Activated T-cell treated with anti-CD3 and anti-CD28 coated beads, Interleukin-2, amount 50 U/mL, for 4 hours (primary cell): ENCODE measurements around the gene RFTN1. TPM values are rescaled to one million over a fixed set of nuclear protein-coding genes. Genes with fewer than 3 reads are reported as not detected.

Source experiments
- ATAC-seq, 2 donors: fragments of 200-7000 bp; cut with Tn5 transposase; one replicate each; pipeline ENCODE4 v1.10.0; 2021
- DNase-seq: peaks from one replicate; pipeline ENCODE4 v3.0.0-alpha.2; 2020
- H3K27me3 Mint-ChIP-seq: one replicate; pipeline ENCODE4 v1.8.0; 2021; ENCODE audit warnings: low read depth, mixed read lengths
- H3K36me3 Mint-ChIP-seq: one replicate; pipeline ENCODE4 v1.8.0; 2022; ENCODE audit warnings: mixed read lengths; ENCODE audit not compliant: insufficient read depth
- H3K4me1 Mint-ChIP-seq: one replicate; pipeline ENCODE4 v1.8.0; 2021; ENCODE audit warnings: low read depth, mixed read lengths
- H3K4me3 Mint-ChIP-seq: one replicate; pipeline ENCODE4 v1.8.0; 2021; ENCODE audit warnings: mild to moderate bottlenecking, moderate library complexity, mixed read lengths
- H3K9me3 Mint-ChIP-seq: one replicate; pipeline ENCODE4 v1.8.0; 2021; ENCODE audit warnings: mixed read lengths
- total RNA-seq, 3 donors: library from RNA; stranded (reverse); gene quantifications; one replicate each; pipeline ENCODE4 v1.2.1, GENCODE V29; 2021

Gene RFTN1
- total RNA-seq, 3 donors from 2014 or later, result 52.9 to 72.4 (median 69.6) TPM

DNA sequence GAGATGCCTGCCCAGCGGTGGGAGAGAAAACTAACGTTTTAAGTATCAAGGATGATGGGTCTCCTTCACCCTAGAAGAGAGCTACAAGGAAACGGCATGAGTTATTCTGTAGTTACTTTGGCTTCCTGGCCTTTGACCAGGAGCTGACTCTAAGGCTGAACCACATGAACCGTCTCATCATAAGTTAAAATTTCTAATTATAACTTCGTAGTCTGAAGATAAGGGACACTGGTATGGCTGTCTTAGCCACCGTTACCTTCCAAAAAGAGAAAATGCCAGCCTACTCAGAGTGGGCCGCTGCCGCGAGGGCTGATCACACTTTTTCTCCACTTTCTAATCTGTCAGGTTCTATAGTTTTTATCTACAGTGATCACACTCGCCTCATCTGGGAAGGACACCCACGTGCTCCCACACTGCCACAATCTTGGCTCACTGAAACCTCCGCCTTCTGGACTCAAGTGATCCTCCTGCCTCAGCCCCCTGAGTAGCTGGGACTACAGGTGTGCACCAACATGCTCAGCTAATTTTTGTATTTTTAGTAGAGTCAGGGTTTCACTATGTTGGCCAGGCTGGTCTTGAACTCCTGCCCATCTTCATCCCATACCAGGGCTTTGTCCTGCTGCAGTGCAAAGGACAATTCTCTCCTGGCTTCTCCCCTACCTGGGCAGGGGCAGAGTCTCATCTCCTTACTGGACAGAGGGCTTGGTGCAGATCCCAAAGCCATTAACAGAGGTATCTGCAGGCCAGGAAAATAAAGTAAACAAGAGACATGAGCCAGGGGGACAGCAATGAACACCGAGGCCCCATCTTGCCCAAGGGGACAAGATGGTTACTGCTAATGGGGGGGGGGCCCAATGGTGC is 73.4 kb downstream of the RFTN1 start:
- ATAC-seq, result no peak
- H3K36me3 Mint-ChIP-seq, result peaks cover 19% of the 10 kb centered on the region

DNA sequence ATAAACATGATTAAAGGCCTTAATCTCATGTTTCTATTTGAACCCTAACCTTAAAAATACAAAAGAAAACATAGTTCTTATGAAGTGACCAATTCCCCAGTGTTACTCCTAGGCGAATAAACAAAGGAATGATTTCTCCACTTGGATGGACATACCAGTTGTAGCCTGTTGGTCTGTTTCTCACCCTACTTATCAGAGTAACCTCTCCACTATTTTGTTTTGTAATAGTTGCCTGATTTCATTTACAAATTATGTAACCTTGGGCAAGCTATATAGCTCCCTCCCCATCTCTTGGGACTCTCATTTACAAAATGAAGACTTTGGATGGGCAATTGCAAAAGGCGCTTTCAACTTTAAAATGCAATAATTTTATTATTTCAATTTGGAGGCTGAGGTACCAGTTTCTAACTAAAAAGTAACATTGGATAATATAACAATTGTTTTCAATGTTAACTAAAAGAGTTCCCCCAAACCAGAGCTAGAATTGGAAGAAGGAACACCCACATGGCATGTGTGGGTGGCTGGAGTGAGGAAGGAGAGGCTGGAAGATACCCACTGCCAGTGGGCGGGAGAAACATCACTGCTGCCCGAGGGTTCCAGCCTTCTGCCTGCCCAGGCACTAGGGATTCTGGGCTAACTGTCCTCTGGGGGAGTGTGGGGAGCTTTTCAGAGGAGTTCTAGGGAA is 74.2 kb downstream of the RFTN1 start:
- Mint-ChIP-seq H3K9me3 (peaks cover 7% of the 10 kb centered on the region), H3K4me1 (peaks cover 25% of the 10 kb centered on the region), H3K27me3 (no peaks in the 10 kb centered on the region), H3K36me3 (peaks cover 12% of the 10 kb centered on the region), H3K4me3 (no peak overlapping the region)
- ATAC-seq, result no peak
- no peak for DNase-seq

More for the DNA sequence above, 73.4 kb downstream of the RFTN1 start:
- Mint-ChIP-seq H3K27me3 (no peaks in the 10 kb centered on the region), H3K4me3 (no peak overlapping the region), H3K4me1 (peaks cover 25% of the 10 kb centered on the region), H3K9me3 (peaks cover 7% of the 10 kb centered on the region)
- no peak for DNase-seq

DNA sequence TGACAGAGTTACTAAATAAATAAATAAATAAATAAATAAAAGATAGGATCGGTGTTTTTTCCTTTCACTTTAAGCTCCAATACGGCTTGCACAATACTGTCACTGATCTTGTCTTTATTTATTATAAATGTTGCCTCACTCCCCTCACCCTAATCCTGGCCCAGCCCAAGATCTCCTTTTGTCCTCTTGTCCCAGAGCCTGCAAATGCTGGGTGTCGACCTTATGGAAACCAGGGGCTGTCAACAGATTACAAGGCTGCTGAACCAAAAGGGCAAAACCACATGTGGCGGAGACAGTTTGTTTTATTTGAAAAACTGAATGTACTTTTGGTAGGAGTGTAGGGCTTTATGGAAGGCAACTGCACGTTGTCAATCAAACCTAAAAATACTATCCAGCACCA is 75.9 kb downstream of the RFTN1 start:
- ATAC-seq (no peak), DNase-seq (no peak)
- Mint-ChIP-seq H3K4me1 (peaks cover 20% of the 10 kb centered on the region), H3K36me3 (peaks cover 8% of the 10 kb centered on the region), H3K4me3 (no peak overlapping the region), H3K27me3 (no peaks in the 10 kb centered on the region), H3K9me3 (no peaks in the 10 kb centered on the region)

DNA sequence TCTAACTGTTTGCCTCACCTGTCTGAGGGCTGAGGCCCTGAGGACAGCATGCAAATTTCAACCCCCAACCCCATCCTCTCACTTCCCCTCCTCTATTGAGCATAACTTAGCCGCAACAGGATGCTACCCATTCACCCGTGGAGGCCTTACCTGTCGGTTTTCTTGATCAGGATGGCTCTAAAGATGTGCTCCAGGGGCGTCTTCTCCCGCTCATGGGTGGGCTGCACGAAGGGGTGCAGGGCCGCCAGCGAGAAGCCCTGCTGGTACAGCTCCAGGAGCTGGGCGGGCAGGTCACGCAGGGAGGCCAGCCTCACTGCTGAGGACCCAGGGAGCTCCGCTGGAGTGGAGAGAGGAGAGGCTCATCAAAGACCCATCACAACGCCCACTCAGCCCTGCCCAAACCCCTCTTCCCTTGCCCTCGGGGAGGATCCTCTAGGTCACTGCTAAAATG is 79.8 kb downstream of the RFTN1 start:
- Mint-ChIP-seq H3K4me3 (no peak overlapping the region), H3K9me3 (no peaks in the 10 kb centered on the region), H3K36me3 (peaks cover 23% of the 10 kb centered on the region), H3K4me1 (peaks cover 10% of the 10 kb centered on the region), H3K27me3 (no peaks in the 10 kb centered on the region)
- DNase-seq, result no peak
- ATAC-seq, result no peak

DNA sequence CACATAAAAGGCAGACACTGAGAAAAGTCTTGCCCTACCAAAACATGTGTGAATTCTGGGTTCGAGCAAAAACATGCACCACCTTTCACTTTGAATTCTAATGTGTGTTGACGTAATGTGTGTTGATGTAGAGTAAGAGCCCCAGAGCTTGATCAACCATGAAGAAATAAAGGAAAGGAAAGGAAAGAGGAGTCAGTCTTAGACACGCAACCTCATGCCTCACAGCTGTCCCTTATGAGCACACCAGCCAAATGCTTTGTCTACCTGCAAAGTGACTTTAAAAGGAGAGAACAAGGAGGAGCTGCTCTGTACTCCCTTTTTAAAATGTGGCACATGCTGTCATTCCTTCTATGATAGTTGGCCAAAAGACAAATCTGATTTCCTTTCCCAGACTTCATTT is 80.8 kb downstream of the RFTN1 start:
- ATAC-seq (no peak), DNase-seq (no peak)
- H3K27me3 Mint-ChIP-seq, result no peaks in the 10 kb centered on the region
- no peak overlapping the region for H3K4me3 Mint-ChIP-seq
- H3K9me3 Mint-ChIP-seq, result no peaks in the 10 kb centered on the region
- peaks cover 11% of the 10 kb centered on the region for H3K4me1 Mint-ChIP-seq
- H3K36me3 Mint-ChIP-seq, result peaks cover 24% of the 10 kb centered on the region

DNA sequence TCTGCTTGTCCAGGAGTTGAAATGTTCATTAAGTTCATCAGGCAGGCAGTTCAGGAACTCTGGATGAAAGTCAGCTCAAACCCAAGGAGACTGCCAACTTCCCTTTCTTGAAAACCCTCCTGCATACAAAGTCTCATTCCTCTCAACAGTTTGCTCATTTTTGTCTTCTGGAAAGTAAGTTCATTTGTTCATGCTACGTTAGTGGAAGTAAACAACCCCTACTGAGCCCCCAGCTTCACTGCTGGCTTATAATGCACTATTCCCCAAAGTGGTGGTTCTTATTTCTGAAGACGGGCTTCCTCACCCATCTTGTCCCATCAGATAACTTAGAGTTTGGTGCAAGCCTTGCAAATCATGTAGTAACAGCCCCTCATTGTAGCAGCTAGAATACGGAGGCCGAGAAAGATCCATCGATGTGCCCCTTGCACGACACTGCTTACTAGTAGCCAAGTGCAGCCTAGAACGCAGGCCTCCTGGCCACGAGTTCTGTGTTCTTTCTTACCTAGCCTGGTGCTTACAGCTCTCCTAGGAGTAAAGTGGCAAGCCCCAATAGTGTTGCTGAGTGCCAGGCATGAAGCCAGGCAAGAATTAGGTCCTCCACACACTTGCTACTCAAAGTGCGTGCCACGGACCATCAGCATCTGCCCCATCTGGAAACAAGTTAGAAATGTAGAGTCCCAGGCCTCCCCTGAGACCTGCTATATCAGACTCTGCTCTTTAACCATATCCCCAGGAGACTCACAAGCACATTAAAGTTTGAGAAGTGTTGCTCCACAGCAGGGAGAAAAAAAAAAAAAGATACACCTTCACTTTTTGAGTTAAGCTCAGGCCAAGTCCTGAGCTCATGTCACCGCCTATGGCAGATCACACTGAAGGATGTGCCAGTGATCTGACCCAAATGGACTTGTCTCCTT is 82.5 kb downstream of the RFTN1 start:
- ATAC-seq (no peak), DNase-seq (no peak)
- Mint-ChIP-seq H3K4me3 (no peak overlapping the region), H3K4me1 (peaks cover 13% of the 10 kb centered on the region), H3K9me3 (no peaks in the 10 kb centered on the region), H3K36me3 (peaks cover 30% of the 10 kb centered on the region), H3K27me3 (no peaks in the 10 kb centered on the region)

DNA sequence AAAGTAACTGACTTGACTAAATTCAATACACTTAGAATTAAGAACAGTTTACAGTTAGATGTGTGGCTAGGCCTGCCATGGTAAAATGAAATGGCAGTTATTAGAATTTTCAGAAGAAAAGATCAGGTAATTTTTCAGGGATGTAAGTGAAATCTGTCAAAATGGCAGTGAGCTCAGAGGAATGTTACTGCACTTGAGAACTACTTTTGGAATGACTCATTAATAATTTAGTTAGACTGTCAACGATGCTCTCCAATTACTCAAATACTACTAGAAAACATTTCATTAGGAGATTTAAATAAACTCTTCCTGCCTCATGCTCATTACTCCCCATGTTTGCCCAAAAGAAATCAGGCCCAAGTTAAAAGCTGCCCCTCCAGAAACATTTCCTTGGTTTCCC is 84.4 kb downstream of the RFTN1 start:
- ATAC-seq (no peak), DNase-seq (no peak)
- peaks cover 35% of the 10 kb centered on the region for H3K36me3 Mint-ChIP-seq
- no peaks in the 10 kb centered on the region for H3K27me3 Mint-ChIP-seq
- no peaks in the 10 kb centered on the region for H3K9me3 Mint-ChIP-seq
- no peak overlapping the region for H3K4me3 Mint-ChIP-seq
- H3K4me1 Mint-ChIP-seq, result peaks cover 15% of the 10 kb centered on the region

DNA sequence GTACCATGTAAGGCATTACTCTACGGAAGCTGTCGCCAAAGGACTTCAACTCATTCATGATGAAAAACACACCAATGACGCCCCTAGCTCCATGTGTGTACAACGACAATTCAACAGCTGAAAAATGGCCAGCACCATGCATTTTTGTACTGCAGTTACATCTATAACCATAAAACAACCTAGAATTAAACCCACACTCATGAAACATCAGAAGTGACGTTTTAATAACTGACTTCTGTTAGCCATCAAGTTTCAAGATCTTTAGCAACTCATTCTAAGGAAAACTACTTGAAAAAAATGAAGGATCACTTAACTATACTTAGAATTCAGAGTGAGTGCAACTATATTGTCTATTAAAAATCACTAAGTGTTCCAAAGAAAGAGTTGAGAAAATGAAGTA is 84.9 kb downstream of the RFTN1 start:
- ATAC-seq, result no peak
- no peak overlapping the region for H3K4me3 Mint-ChIP-seq
- no peaks in the 10 kb centered on the region for H3K27me3 Mint-ChIP-seq
- peaks cover 15% of the 10 kb centered on the region for H3K4me1 Mint-ChIP-seq
- no peaks in the 10 kb centered on the region for H3K9me3 Mint-ChIP-seq
- no peak for DNase-seq
- H3K36me3 Mint-ChIP-seq, result peaks cover 36% of the 10 kb centered on the region

DNA sequence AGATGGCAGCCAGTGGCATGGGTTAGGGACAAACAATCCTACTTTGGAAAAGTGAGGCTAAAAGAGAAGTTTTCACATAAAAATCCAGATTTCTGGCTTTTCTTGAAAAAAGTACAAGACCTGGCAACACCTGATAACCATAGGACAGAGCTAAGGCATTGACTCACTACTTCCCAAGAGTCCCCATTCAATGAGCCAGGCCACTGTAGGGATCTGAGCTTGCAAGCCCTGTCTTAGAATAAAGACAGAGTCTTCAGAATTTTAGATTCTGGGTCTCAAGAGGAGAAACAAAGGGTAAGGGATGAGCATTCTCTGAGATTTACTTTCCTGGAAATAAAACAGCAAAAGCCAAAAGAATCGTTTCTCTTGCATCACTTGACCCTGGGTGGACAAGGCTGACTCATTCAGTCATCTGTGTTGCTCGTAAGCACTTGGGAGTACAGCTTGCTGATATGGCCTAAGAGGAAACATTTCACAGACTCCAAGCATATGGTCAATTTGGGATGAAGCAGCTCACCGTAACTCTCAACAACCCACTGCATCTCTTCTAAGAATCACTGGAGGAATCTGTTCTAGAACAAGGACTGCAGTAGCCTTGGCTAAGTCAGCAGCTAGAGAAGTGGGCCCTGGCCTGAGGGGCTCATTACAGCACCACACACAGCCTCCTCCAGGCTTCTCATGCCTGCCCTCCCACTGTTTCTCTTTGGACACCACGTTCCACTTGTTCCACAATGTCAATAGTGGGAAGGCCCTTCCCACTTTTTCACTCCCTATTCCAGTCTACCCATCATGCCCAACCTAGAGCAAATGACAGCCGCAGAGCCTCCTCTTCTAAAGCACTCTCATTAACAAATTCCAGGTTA is 86.2 kb downstream of the RFTN1 start:
- no peak for DNase-seq
- Mint-ChIP-seq H3K4me3 (no peak overlapping the region), H3K9me3 (no peaks in the 10 kb centered on the region), H3K4me1 (peaks cover 15% of the 10 kb centered on the region), H3K27me3 (no peaks in the 10 kb centered on the region), H3K36me3 (peaks cover 27% of the 10 kb centered on the region)
- ATAC-seq, result no peak

DNA sequence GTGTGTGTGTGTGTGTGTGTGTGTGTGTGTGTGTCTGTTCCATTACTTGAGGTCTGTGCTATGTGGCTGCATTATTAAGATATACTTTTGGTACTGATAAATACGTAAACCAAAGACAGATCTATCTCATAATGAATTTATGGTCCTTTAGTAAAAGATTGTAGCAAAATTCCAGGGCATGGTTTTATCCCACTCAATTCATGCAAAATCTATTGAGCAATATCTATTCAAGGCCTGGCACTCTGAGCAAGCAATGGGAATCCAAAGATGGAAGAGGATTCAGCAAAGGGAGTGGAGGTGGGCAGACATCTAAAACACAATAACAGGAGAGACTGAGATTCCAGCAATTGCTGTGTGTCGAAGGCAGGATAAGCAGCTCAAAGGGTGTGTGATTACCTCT is 86.8 kb downstream of the RFTN1 start:
- no peaks in the 10 kb centered on the region for H3K27me3 Mint-ChIP-seq
- no peaks in the 10 kb centered on the region for H3K9me3 Mint-ChIP-seq
- DNase-seq (no peak), ATAC-seq (no peak)
- H3K36me3 Mint-ChIP-seq, result peaks cover 23% of the 10 kb centered on the region
- no peak overlapping the region for H3K4me3 Mint-ChIP-seq
- H3K4me1 Mint-ChIP-seq, result peaks cover 15% of the 10 kb centered on the region

DNA sequence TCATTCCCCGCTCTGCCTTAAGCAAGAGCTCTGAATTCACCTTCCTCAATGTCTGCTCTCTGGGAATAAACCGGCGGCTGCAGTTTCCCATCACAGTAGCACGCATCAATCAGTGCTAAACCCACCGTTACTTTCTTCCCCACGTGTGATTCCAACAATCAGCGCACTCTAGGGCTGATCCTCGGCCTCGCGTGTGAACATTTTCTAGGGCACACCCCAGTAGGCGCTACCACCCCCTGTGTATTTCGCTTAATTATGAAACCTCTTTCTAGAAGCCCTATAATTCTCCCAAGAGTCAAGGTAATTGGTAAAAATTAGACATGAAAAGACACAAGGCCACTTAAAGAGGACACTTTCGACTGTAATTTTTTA is 87.5 kb downstream of the RFTN1 start:
- H3K9me3 Mint-ChIP-seq, result no peaks in the 10 kb centered on the region
- H3K4me3 Mint-ChIP-seq, result no peak overlapping the region
- peaks cover 14% of the 10 kb centered on the region for H3K4me1 Mint-ChIP-seq
- no peak for ATAC-seq
- no peaks in the 10 kb centered on the region for H3K27me3 Mint-ChIP-seq
- no peak for DNase-seq
- peaks cover 20% of the 10 kb centered on the region for H3K36me3 Mint-ChIP-seq

DNA sequence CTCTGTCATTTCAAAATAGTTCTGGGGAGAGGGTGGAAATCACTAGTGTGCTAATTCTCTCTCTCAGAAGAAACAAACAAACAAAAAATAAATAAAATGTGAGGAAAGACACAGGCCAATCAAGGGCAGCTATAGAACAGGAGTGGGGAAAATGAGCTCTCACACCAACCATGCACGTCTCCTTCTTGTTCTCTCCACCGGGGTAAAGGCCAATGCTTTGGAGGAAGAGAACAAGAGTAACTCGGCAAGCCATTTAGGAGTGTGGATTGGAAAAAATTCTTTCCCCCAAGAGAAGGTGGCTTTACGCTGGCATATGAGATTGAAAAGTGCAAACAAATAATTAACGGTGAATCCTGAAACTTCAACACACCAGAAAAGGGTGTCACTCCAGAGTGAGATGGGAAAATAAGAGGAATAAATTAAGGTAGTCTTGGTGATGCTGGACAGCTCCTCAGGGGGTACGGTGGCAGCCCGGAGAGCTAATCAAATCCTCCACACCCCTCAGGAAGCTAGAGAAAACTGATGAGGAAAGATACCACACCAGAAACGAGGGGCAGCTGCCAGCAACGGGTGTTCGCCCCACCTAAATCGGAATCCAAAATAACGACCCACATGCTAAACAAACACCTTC is 88.0 kb downstream of the RFTN1 start:
- Mint-ChIP-seq H3K9me3 (no peaks in the 10 kb centered on the region), H3K4me1 (peaks cover 13% of the 10 kb centered on the region), H3K4me3 (no peak overlapping the region), H3K36me3 (peaks cover 18% of the 10 kb centered on the region), H3K27me3 (no peaks in the 10 kb centered on the region)
- no peak for ATAC-seq
- no peak for DNase-seq

DNA sequence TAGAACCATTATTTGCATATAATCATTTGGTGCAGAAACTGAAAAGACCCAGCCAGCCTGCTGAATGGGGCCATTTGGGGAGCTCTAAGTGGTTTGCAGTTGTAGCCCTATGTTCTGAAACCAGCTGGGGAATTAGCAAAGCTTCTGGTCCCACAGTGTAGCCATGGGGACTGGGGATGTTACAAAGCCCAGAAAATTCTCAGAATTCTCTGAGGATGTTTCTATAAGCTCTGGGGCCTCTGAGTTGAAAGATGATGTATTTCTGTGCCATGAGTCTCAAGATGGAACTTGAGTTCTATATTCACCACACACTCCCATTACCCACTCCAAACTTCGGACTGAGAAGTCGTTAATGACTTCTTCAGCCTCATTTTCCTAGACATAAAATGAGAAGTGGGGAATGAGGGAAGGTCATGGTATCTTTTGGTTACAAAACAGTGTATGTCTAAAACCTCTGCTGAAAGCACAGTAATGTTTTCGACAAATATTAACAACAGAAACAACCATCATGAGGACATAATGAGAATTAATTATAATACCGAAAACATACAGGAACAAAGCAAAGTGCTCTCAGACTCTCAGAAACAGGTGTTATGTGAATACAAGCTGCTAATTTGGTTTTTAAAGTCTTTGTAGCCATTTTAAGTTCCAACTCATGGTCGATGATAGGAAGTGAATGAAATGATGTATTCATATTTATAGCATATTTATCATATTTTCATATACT is 89.4 kb downstream of the RFTN1 start:
- Mint-ChIP-seq H3K4me3 (no peak overlapping the region), H3K9me3 (no peaks in the 10 kb centered on the region), H3K36me3 (peaks cover 20% of the 10 kb centered on the region), H3K27me3 (no peaks in the 10 kb centered on the region), H3K4me1 (peaks cover 9% of the 10 kb centered on the region)
- DNase-seq, result no peak
- no peak for ATAC-seq
